GM19351 (cell line): ENCODE measurements around the gene SGSM1.

Experiments used
- ATAC-seq: cut with Tn5 transposase; IDR thresholded peaks from one replicate; pipeline ENCODE4 v1.9.1; 2021; ENCODE audit warnings: mild to moderate bottlenecking, moderate library complexity; ENCODE audit not compliant: unreplicated experiment

SGSM1 gene

DNA sequence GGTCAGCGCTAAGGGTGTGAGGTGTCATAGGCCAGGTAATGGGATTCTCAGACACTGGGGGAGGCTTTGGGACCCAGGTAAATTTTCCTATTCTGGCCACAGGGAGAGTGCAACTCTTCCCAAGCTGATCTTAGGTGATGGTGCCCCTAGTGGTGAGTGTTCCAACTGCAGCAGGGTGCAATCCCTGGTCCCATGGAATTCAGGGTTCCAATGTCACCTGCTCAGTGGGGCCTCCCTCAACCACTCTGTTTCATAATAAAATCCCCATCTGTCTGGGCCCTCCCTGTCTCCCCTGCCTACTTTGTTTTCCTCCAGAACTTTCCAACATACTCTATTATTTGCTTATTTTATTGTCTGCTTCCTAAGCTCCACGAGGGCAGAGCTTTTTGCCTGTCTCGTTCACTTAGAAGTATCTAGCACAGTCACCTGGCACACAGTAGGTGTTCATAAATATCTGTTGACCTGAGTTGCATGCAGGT is 2.9 kb upstream of the SGSM1 start:
- no peak for ATAC-seq

DNA sequence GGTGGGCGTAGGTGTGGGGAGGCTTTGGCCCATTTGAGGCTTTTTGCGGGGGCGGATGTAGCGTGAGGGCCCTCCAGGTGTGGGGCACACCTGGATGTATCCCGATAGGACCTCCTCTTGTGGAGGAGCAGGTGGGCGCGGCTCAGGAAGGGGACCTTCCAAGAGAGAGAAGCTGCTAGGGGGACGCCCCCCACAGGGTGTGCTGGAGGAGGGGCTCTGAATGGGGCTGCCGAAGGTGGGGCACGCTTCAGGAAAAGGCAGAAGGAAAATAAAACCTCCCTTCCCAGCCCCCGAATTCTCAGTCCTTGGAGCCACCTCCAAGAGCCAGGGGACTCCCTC is 621 bp downstream of the SGSM1 start:
- no peak for ATAC-seq

DNA sequence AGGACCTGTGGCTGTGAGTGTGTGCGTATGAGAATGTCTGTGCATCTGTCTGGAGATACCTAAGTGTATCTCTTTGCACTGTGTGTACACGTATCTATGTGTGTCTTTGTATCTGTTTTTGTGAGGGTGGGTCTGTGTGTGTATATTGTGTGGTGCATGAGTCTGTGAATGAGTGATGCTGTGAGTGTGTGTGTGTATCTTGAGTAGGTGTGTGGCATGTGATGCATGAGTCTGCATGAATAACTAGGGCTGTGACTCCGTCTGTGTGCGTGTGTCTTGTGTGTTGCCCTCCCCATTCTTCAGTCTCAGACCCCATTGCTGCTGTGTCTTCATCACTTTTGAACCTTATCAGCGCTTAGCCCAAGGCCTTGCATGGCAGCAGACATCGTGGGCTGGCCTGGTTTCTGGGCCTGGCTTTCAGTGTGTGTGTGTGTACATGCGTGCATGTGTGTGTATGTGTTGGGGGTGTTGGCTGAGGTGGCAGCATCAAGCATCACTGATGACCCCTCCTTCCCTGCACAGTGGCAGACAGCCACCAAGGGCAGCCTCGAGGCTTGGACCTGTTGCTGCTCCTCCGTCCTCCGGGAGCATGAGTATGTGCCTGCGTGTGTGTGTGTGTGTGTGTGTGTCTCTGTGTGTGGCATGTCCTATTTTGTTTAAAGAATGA is 1.4 kb downstream of the SGSM1 start:
- no peak for ATAC-seq

DNA sequence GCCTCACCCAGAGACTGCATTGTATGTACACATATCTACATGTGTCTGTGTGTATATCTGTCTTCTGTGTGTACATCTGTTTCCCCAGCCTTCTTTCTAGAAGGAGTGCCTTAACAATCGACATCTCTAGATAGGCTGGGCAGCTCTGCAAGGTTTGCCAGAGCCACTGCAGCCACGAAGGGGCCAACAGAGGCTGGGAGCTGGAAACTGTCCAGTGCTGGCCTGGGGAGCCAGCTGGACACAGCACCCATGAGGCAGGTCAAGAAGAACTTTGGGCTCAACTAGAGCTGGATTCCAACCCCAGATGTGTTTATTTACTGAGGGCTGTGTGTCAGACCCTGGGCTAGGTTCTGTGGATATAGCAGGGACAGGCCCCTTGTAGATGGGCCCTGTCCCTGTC is 3.3 kb downstream of the SGSM1 start:
- ATAC-seq, result no peak

DNA sequence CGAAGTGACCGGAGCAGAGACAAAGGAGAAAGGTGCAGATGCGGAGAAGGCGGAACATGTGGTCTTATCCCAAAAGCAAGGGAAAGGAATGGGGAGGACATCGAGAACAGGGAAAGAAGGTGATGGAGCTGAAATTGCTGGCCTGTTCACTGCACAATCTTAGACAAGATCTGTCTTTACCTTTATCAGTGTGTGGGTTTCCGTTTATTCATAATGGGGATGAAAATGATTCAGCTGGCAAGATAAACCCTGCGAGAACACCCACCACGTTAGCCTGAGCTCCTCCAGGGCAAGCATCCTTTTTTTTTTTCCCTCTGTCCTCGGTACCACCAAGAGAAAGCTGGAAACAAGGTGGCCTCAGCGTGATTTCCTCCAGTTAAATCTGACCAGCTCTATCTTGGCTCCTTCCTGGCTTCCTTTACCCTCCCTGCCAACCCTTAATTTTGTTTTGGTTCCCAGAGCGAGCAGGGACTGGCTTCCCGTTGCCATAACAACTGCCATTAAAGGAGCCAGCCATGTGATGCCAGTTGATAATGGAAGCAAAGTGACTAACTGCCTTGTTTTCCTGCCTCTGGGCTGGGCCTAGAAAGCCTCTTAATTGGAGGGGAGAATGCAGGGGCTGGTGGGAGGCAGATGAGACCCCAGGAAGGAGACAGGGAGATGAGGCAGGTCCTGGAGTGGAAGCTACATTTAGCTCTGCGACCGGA is 4.2 kb downstream of the SGSM1 start:
- no peak for ATAC-seq

DNA sequence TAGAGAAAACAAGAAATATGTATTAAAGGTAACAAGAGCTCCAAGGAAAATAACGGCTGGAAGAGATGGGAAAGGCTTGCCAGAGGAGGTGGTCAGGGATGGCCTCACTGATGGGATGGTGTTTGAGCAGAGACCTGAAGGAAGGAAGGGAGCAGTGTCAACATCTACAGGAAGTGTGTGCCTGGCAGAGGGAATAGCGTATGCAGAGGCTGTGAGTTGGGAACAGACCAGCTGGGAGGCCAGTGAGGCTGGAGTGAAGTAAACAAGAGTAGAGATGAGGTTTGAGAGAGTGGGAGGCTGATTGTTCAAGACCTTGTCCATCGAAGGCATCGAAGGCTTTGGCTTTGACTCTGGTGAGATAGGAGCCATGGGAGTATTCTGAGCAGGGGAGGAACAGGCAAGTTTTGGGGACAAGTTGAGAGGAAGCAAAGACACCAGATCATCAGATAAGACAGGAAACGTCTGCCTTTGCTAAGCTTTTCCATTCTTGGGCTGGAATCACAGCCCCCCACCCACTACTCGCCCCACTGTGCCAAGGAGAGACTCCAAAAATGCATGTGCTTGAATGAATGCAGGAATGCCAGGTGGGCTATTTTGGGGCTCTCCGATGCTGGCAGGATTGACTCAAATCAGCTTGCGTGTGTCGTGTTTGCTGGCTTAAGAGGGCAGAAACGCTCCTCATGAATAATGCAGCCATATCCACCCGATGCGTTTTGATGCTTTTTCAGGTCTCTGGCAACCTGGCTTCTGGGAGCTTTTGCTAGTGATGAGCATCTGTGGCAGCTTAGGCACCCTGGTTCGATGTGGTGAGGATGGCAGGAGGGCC is 7.2 kb downstream of the SGSM1 start:
- no peak for ATAC-seq

DNA sequence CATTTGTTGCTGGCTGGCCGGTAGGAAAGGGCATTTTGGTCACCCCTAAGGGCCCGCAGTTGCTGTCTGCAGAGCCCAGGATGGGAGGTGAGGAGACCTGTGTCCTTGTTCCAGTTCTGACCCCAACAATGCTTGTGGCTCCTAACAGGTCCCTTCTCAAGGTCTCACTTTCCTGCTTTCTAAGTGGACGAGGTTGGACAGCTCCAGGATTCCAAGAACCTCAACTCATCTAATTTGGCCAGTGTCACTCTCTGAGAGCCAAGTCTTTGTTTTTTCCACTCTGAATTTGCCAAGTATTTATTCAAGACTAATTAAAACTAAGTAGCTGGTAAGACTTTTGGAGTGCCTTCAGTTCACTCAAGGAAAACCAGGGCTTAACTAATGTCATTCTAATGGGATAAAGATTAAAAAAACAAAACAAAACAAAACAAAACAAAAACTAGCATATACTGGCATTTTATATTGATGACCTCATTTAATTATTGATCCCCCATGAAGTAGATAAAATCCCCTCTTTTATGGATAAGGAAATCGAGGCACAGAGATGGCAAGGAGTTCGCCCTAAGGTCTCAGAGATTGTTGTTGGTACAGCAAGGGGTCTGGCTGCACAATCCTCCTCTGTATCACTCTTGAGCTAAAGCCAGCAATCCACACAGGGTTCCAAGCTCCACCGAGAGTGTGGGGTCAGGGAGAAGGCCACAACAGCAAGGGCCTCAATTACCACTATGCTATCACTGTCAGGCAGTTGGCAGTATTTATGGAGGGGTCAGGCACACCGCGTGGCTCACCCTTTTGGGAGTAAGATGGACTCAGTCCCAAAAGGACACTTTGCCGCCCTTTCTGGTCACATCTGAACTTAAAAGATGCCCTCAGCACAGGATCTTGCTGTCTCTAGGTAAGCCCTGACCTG is 8.1 kb downstream of the SGSM1 start:
- ATAC-seq, result no peak

DNA sequence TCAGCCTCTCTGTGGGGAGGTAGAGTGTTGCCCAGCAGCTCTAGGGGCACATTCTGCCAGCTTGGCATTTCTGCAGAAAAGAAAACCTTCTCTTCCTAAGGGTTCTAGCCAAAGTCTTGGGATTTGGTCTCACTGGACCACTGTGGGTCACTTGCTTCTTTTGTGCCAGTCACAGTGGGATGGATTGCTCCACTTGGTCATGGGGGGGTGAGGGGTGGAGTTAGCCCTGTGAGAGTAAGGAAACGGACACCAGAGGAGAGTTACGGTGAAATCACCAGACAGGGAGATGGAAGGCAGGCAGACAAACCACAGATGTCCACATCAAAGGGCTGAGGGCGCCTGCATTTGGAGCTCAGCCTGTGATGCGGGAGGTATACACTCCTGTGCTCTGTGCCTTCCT is 10.8 kb downstream of the SGSM1 start:
- ATAC-seq, result no peak

DNA sequence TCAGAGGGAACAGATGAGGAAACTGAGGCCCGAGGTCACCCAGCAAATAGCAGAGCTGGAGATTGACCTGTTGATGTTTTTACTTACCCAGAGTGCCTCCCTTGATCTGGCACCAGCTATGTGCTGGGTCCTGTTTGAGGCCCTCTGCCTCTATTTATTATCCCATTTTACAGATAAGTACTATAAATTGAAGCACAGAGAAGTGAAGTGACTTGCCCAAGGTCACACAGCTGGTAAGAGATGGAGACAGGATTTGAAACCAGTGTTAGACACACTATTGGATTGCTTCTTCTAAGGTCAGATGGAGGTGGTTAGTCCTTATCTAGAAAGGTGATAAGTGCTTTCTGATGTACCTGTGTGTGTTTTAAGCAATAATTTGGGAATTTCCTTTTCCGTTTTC is 13.5 kb downstream of the SGSM1 start:
- no peak for ATAC-seq

DNA sequence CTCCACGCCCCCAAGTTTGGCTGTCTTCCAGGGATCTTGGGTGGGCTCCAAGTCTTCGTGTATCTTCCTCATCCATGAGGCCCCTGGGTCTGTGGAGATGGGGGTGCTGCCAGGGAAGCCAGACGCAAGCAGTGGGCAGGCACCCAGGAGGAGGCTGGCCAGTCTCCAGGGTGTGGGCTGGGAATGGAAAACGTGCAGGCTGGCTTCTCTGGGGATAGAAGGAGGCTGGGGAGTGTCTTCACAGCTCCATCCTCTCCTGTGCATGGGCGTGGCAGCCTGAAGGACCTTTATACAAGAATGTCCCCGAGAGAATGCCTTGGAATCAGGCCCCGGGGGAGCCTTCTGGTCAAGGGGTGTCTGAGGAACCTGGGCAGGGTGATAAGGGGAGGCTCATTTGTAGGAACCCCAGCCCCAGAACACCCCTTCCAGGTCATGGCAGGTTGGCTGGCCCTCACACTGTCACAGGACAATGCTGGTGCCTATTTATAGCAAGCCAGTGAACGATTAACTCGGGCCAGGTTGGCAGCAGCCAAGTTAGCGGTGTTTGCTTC is 14.0 kb downstream of the SGSM1 start:
- ATAC-seq, result no peak

DNA sequence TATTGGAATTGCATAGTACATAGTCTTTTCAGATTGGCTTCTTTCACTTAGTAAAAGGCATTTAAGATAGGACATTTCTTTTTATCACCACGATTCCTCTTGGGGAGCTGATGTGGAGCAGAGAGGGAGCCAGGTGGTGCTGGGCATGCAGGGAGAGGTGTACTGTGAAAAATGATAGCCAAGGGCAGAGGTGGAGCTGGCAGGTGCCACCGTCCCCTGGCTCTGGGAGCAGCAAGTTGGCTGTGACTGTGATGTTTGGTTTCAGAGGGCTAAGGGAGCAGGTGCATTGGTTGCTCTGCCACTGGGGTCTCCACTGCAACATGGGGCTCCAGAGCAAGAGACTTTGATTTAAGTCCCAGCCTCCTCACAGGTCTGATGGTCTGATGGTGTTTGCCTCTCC is 16.5 kb downstream of the SGSM1 start:
- no peak for ATAC-seq

DNA sequence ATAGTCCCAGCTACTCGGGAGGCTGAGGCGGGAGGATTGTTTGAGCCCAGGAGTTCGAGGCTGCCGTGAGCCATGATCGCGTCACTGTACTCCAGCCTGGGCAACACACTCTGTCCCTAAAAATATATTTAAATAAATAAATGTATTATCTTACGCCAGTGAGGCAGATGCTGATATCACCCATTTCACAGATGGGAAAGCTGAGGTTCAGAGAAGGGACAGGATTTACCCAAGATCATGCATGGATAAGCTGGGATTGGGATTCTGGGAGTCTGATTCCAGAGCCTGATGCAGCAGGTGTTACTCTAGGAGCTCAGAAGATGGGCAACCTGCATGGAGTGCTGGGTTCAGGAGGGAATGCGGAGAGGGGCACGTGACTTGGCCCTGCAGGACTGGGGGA is 17.8 kb downstream of the SGSM1 start:
- ATAC-seq, result no peak

DNA sequence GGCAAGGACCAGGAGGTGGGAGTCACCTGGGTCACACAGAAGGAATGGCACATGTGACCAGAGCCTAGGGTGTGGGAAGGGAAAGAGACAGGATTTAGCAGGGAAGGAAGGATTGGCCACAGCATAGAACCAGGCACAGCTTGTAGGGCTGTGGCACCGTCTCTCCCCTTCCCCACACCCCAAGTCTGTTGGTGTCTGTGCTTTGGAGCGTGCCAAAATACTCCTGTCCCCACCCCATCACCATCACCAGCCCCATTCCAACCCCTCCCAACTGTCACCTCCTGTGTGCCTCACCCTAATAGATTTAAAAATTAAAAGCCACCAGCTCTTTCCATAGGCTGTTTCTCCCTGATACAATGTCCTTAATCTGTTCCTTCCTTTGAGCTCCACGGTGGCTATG is 18.2 kb downstream of the SGSM1 start:
- ATAC-seq, result no peak

DNA sequence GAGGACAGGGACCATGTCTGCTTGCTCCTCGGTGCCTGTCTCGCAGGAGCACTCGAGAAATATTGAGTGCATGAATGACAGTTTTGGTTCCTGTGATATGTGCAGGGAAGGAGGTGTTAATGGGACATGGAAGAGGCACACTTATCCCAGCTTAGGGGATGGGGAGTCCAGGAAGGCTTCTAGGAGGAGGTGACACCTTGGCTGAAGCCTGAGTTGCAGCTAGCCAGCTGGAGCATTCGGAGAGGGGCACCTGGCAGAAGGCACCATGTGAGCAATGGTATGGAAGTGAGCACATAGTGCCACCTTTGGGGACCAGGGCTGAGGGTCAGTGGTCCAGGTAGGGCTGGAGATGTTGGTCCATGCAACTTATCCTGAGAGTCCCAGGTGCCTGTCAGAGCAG is 18.9 kb downstream of the SGSM1 start:
- ATAC-seq, result no peak

DNA sequence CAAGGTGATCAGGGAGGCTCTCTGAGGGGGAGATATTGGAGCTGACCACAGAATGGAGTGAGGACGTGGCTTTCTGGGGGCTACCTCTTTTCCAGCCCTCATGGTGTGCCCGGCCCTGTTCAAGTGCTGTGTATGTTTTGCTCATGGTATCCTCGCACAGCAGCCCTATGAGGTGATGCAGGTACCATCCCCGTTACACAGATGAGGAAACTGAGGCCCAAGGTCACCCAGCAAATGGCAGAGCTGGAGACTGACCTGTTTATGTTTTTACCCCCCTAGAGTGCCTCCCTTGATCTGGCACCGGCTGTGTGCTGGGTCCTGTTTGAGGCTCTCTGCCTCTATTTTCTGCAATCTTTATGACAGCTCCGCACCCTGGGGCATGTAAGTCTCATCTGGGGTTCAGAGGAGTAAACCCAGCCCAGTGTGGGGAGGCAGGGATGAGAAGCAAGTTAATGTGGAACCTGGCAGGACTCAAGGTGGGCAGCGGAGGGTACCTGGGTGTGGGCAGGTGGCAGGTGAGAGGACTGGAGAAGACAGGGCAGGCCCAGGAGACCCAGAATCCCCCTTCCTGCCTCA is 20.8 kb downstream of the SGSM1 start:
- no peak for ATAC-seq

DNA sequence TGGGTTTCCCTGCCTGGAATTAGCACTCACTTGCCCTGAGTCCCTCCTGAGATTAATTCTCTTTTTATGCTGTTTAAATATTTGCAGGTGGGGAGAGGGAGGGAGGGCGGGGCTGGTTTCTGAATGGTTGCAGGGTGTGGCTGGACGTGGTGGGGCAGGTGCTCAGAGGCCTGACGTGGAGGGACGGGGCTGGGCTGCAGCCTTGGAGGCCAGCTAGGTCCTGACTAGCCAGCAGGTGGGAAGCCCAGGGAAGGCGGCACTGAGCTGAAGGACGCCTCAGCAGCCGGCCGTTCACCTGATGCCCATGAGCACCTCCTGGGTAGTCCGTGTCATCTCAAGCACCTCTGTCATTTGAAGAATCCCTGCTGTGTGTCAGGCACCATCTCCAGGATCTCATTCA is 21.3 kb downstream of the SGSM1 start:
- no peak for ATAC-seq

DNA sequence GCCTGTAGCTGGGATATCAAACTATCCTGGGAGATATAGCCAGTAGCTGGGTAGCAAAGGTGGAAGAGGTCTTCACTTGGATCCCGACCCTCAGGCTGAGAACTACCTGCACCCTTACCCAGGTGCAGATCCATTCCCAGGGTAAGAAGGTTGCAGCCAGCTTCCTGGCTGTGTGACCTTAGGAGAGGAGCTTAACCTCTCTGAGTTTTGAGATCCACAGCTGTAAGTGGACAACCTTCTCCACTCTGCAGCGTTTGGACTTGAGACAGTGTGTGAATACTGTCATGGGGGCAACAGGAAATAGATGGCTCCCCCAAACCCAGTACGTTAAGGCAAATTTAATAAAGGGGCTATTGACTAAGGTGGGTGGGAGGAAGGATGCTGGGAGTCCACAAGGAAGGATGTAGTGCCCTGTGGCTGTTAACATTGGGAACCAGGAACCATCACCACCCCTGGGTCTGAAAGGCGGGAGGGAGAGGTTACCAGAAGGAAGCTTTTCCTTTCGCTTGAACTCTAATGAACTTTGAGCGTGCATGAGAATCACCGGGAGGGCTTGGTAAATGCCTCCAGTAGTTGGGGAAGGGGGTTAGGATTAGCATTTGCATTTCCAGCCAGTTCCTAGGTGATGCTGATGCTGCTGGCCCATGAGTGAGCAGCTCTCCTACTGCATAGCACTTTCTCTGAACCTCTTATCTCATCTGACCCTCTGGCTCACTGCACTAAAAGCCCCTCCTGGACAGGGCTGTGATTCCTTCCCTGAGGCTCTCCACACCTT is 24.4 kb downstream of the SGSM1 start:
- ATAC-seq, result no peak

DNA sequence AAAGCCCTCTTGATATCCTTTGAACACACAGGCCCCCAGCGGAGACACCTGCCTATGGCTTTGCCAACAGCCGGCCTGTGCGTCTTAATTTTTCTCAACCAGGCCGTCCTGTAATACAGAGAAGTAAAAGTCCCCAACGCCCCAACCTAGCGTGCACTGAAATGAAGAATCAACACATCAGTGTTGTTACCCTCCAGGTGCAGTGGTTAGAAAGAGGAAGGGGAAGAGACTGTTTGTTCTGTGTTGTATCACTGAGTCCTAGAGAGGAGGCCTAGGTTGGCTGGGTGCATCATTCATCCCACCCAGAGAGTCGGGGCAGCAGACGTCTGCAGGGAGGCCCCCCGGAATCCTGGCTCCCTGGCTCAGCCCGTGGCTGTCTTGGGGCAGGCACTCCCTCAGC is 25.7 kb downstream of the SGSM1 start:
- ATAC-seq, result no peak

DNA sequence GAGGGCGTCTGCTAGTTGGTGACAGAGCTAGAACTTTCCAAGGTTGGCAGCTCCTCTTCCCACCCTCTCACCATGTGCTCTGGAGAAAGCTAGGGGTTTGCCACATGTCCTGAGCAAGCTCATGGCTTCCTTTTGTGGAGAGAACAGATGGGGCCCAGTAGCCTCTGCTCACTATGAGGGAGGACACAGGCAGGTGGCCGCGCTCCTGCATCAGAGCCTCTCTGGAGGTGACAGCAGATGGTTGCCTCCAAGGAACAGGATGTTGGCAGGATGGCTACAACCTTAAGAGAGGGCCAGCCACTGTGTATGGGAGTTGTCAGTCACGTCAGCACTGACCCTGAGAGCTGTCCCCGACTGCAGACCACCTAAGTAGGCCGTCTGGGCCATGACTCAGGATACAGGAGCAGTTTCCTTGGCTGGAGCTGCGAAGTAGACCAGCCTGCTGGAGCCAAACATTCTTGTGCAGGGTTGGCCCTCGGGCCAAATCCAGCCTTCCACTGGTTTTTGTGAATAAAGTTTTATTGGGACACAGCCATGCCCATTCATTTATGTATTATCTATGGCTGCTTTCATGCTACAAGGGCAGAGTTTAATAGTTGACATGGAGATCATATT is 28.0 kb downstream of the SGSM1 start:
- ATAC-seq, result no peak
